Measurements from ENCODE around the gene SORBS2. TPM values are rescaled to one million over a fixed set of nuclear protein-coding genes. Genes with fewer than 3 reads are reported as not detected.

The SORBS2 gene
- total RNA-seq, 4 donors from 2014 or later: 45.3 to 135 (median 76.2) TPM

- DNase-seq (ENCODE audit: low spot score in 2 of 2): no peak
- WGBS, 2 donors: 91 to 92% methylated on average over 11 of the region's 11 CpGs
- H3K27me3 ChIP-seq: no peaks in the 10 kb centered on the region
- no peak overlapping the region for H3K27ac ChIP-seq
- no peaks in the 10 kb centered on the region for H3K9me3 ChIP-seq
- peaks cover 0 to 22% (median 5%) of the 10 kb centered on the region in 4 donors for H3K4me1 ChIP-seq
- H3K36me3 ChIP-seq: no peaks in the 10 kb centered on the region
- TF ChIP-seq POLR2A (IDR thresholded peaks at IDR 0.05): no peak
- no peak for TF ChIP-seq CTCF (IDR thresholded peaks at IDR 0.05)
- TF ChIP-seq EP300 (IDR thresholded peaks at IDR 0.05): no peak
- no peak overlapping the region for H3K4me3 ChIP-seq
Measured at GRCh38 chr4:185778307-185778706, 33.7 kb downstream of the SORBS2 start.

- Histone ChIP-seq H3K4me3 (no peak overlapping the region), H3K4me1 (peaks cover 0 to 27% (median 5%) of the 10 kb centered on the region in 4 donors), H3K27me3 (no peaks in the 10 kb centered on the region), H3K36me3 (no peaks in the 10 kb centered on the region), H3K9me3 (no peaks in the 10 kb centered on the region), H3K27ac (peak overlapping the region in 2 of 4 donors; percentile 61 to 78)
- 71 to 73% methylated on average over 4 of the region's 4 CpGs for WGBS, 2 donors
- TF ChIP-seq CTCF (IDR thresholded peaks at IDR 0.05) (no peak), POLR2A (IDR thresholded peaks at IDR 0.05) (no peak), EP300 (IDR thresholded peaks at IDR 0.05) (no peak)
- no peak for DNase-seq (ENCODE audit: low spot score in 2 of 2)
Measured at GRCh38 chr4:185775792-185776555, 36.0 kb downstream of the SORBS2 start.

GRCh38 chr4:185774845-185775680 is 36.9 kb downstream of the SORBS2 start:
- Histone ChIP-seq H3K27me3 (no peaks in the 10 kb centered on the region), H3K36me3 (no peaks in the 10 kb centered on the region), H3K4me3 (peak overlapping the region in 2 of 4 donors; percentile 11 to 41), H3K27ac (peak overlapping the region in 3 of 4 donors; percentile 13 to 78 (median 61)), H3K9me3 (peaks cover 0 to 5% (median 0%) of the 10 kb centered on the region in 4 donors), H3K4me1 (peaks cover 0 to 27% (median 5%) of the 10 kb centered on the region in 4 donors)
- DNase-seq (ENCODE audit: low spot score in 2 of 2): no peak
- TF ChIP-seq EP300 (IDR thresholded peaks at IDR 0.05): peak in 1 of 2 donors; percentile 34
- no peak for TF ChIP-seq CTCF (IDR thresholded peaks at IDR 0.05)
- TF ChIP-seq POLR2A (IDR thresholded peaks at IDR 0.05): no peak
- 14 to 17% methylated on average over 5 of the region's 5 CpGs for WGBS, 2 donors

- peaks cover 0 to 27% (median 5%) of the 10 kb centered on the region in 4 donors for H3K4me1 ChIP-seq
- H3K27me3 ChIP-seq: no peaks in the 10 kb centered on the region
- H3K4me3 ChIP-seq: peak overlapping the region in 2 of 4 donors; percentile 11 to 41
- peak overlapping the region; percentile 13 to 78 (median 52) for H3K27ac ChIP-seq
- WGBS, 2 donors: 66 to 69% methylated on average over 8 of the region's 8 CpGs
- no peak for TF ChIP-seq EP300 (IDR thresholded peaks at IDR 0.05)
- no peak for TF ChIP-seq CTCF (IDR thresholded peaks at IDR 0.05)
- no peak for TF ChIP-seq POLR2A (IDR thresholded peaks at IDR 0.05)
- DNase-seq (ENCODE audit: low spot score in 2 of 2): no peak
- no peaks in the 10 kb centered on the region for H3K36me3 ChIP-seq
- H3K9me3 ChIP-seq: peaks cover 0 to 10% (median 0%) of the 10 kb centered on the region in 4 donors
Measured at GRCh38 chr4:185774131-185774653, 37.8 kb downstream of the SORBS2 start.

All from tibial nerve (tissue), 4 donors.